HEK293 (cell line): ENCODE data around the gene CERS5.

ENCODE experiments used
- CTCF ChIA-PET: fragments of 350-600 bp; formaldehyde crosslinking; extraction: SDS; loops from one replicate; lab custom pipeline; 2021; ENCODE audit warnings: antibody characterized with exemption; lab: Yijun Ruan, JAX
- POLR2A ChIA-PET: fragments of 300-600 bp; formaldehyde crosslinking; extraction: SDS; loops from one replicate; lab custom pipeline; 2020; ENCODE audit warnings: antibody characterized with exemption, inconsistent platforms; lab: Yijun Ruan, JAX
- H3K27ac ChIP-seq: fragments of 200-500 bp; sonication (Bioruptor generic); 2 replicates; pipeline ENCODE4 v1.5.1; 2014; ENCODE audit warnings: low read depth, low read length, control low read depth, inconsistent platforms; ENCODE audit errors: extremely low read depth
- H3K36me3 ChIP-seq, 2 experiments: fragments of 200-500 bp in 1 of 2; sonication (Bioruptor generic) in 1 of 2; 1 replicate in 1 of 2; 2 replicates in 1 of 2; pipeline ENCODE4 v1.5.1; 2014 to 2017; ENCODE audit warnings: inconsistent platforms in 2 of 2, low read length in 2 of 2; ENCODE audit not compliant: control insufficient read depth in 2 of 2, insufficient read depth in 1 of 2
- H3K4me1 ChIP-seq: fragments of 200-500 bp; sonication (Bioruptor generic); 2 replicates; pipeline ENCODE4 v1.5.1; 2014; ENCODE audit warnings: mild to moderate bottlenecking, low read length, inconsistent platforms; ENCODE audit not compliant: control insufficient read depth, insufficient read depth
- H3K4me3 ChIP-seq: 2 replicates; pipeline ENCODE4 v1.5.1; 2011; ENCODE audit warnings: low read depth, mild to moderate bottlenecking, control low read depth, low read length, moderate library complexity
- H3K9me3 ChIP-seq: fragments of 200-500 bp; sonication (Bioruptor generic); 2 replicates; pipeline ENCODE4 v1.5.1; 2014; ENCODE audit warnings: low read depth, low read length, inconsistent platforms; ENCODE audit not compliant: control insufficient read depth, insufficient read depth
- IKZF3 ChIP-seq: fragments of 450-650 bp; IDR thresholded peaks from 2 replicates; pipeline ENCODE4 v1.5.0; 2018; ENCODE audit warnings: missing biosample characterization, mild to moderate bottlenecking, missing genetic modification characterization, moderate library complexity
- OVOL3 ChIP-seq: fragments of 450-650 bp; formaldehyde crosslinking; IDR thresholded peaks from 2 replicates; pipeline ENCODE4 v1.5.1; 2016; ENCODE audit warnings: missing biosample characterization, missing genetic modification characterization
- PRDM1 ChIP-seq: fragments of 450-650 bp; formaldehyde crosslinking; IDR thresholded peaks from 2 replicates; pipeline ENCODE4; 2016; ENCODE audit warnings: missing biosample characterization, missing genetic modification characterization
- PRDM6 ChIP-seq: fragments of 450-650 bp; formaldehyde crosslinking; IDR thresholded peaks from 2 replicates; pipeline ENCODE4 v1.5.1; 2017; ENCODE audit warnings: missing biosample characterization, missing genetic modification characterization
- SCRT2 ChIP-seq: fragments of 450-650 bp; formaldehyde crosslinking; IDR thresholded peaks from 2 replicates; pipeline ENCODE4 v1.5.1; 2016; ENCODE audit warnings: missing biosample characterization, missing genetic modification characterization
- ZBTB7A ChIP-seq: fragments of 450-650 bp; formaldehyde crosslinking; IDR thresholded peaks from 2 replicates; pipeline ENCODE4 v1.5.1; 2016; ENCODE audit warnings: low read depth, missing biosample characterization, missing genetic modification characterization
- ZNF19 ChIP-seq: fragments of 450-650 bp; formaldehyde crosslinking; IDR thresholded peaks from 2 replicates; pipeline ENCODE4; 2016; ENCODE audit warnings: missing biosample characterization, missing genetic modification characterization, low read depth
- ZNF266 ChIP-seq: fragments of 450-650 bp; formaldehyde crosslinking; IDR thresholded peaks from 2 replicates; pipeline ENCODE4 v1.5.1; 2016; ENCODE audit warnings: missing biosample characterization, missing genetic modification characterization, low read depth
- ZNF280C ChIP-seq: fragments of 450-650 bp; formaldehyde crosslinking; IDR thresholded peaks from 2 replicates; pipeline ENCODE4 v1.5.1; 2016; ENCODE audit warnings: missing biosample characterization, missing genetic modification characterization
- ZNF544 ChIP-seq: fragments of 450-650 bp; formaldehyde crosslinking; IDR thresholded peaks from 2 replicates; pipeline ENCODE4 v1.5.0; 2017; ENCODE audit warnings: missing biosample characterization, missing genetic modification characterization
- ZNF561 ChIP-seq: fragments of 450-650 bp; IDR thresholded peaks from 2 replicates; pipeline ENCODE4 v1.5.1; 2018; ENCODE audit warnings: missing biosample characterization, missing genetic modification characterization, borderline replicate concordance
- ZNF677 ChIP-seq: fragments of 450-650 bp; IDR thresholded peaks from 2 replicates; pipeline ENCODE4 v1.5.0; 2018; ENCODE audit warnings: missing biosample characterization, mild to moderate bottlenecking, missing genetic modification characterization, moderate library complexity
- ZNF747 ChIP-seq: fragments of 450-650 bp; formaldehyde crosslinking; IDR thresholded peaks from 2 replicates; pipeline ENCODE4 v1.5.1; 2016; ENCODE audit warnings: missing biosample characterization, missing genetic modification characterization
- ZNF785 ChIP-seq: fragments of 450-650 bp; formaldehyde crosslinking; IDR thresholded peaks from 2 replicates; pipeline ENCODE4 v1.5.1; 2016; ENCODE audit warnings: missing biosample characterization, missing genetic modification characterization
- ZNF843 ChIP-seq: fragments of 450-650 bp; formaldehyde crosslinking; IDR thresholded peaks from 2 replicates; pipeline ENCODE4 v1.5.1; 2016; ENCODE audit warnings: missing biosample characterization, missing genetic modification characterization
- TF ChIP-seq, protein P1 (sequence below): sonication (generic); formaldehyde crosslinking; IDR thresholded peaks from 2 replicates; pipeline ENCODE4 v1.8.1; 2022; ENCODE audit warnings: mild to moderate bottlenecking, moderate library complexity, missing genetic modification reagents

Gene CERS5

GRCh38 chr12:50121641-50122040 lies 45.5 kb downstream of the CERS5 start:
- TF ChIP-seq PRDM1 (tag by site-specific recombination) (peak; percentile 52; the same call in 1 of the 2 replicates), ZNF266 (no peak)
- ChIA-PET POLR2A (no interaction called here), CTCF (interaction anchor here (0.7 to 2.9 kb wide), 2 partner anchors 10 to 21 kb away, joined by 3 to 13 read pairs; partner anchors contain the start of gene COX14)
- H3K4me1 ChIP-seq = no peaks in the 10 kb centered on the region
- peaks cover 17 to 50% of the 10 kb centered on the region in 2 experiments for H3K36me3 ChIP-seq
- no peak overlapping the region for H3K27ac ChIP-seq
- H3K4me3 ChIP-seq = no peak overlapping the region
- H3K9me3 ChIP-seq = no peaks in the 10 kb centered on the region

DNA sequence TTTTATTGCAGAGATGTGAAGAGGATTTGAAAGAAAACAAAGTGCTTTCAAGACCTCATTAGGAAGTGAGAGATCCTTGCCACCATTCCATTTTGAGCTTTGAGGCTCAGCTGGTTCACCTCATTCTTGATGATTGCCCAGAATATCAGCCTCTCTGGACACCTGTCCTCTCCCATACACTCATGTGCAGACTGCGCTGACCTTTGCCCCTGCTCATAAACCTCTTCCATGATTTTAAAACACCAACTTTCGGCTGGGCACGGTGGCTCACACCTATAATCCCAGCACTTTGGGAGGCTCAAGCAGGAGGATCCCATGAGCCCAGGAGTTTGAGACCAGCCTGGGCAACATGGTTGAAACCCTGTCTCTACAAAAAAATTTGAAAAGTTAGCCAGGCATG lies 46.2 kb downstream of the CERS5 start:
- no peak overlapping the region for H3K4me3 ChIP-seq
- H3K9me3 ChIP-seq = no peaks in the 10 kb centered on the region
- H3K36me3 ChIP-seq = peaks cover 15 to 53% of the 10 kb centered on the region in 2 experiments
- no peak overlapping the region for H3K27ac ChIP-seq
- CTCF ChIA-PET = interaction anchor here (2.9 kb wide), 1 partner anchor 9 kb away, joined by 13 read pairs; the partner anchor contains the start of gene COX14
- 0 out of 2 replicates have a peak, but pooled peaks cover 2% of the 10 kb centered on the region for H3K4me1 ChIP-seq
- TF ChIP-seq ZBTB7A (tag by site-specific recombination) (no peak), ZNF19 (tag by site-specific recombination) (no peak), SCRT2 (tag by site-specific recombination) (no peak), PRDM6 (no peak)
- TF ChIP-seq, protein P1, sequence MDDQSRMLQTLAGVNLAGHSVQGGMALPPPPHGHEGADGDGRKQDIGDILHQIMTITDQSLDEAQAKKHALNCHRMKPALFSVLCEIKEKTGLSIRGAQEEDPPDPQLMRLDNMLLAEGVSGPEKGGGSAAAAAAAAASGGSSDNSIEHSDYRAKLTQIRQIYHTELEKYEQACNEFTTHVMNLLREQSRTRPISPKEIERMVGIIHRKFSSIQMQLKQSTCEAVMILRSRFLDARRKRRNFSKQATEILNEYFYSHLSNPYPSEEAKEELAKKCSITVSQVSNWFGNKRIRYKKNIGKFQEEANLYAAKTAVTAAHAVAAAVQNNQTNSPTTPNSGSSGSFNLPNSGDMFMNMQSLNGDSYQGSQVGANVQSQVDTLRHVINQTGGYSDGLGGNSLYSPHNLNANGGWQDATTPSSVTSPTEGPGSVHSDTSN (CRISPR knock-in tag) = no peak
- POLR2A ChIA-PET = interaction anchor here (1.5 kb wide), 1 partner anchor 9 kb away, joined by 8 read pairs; the partner anchor contains the start of gene COX14

GRCh38 chr12:50120521-50120920 lies 46.6 kb downstream of the CERS5 start:
- CTCF ChIA-PET = interaction anchor here (2.9 kb wide), 1 partner anchor 9 kb away, joined by 13 read pairs; the partner anchor contains the start of gene COX14
- Histone ChIP-seq H3K4me3 (no peak overlapping the region), H3K4me1 (0 out of 2 replicates have a peak, but pooled peaks cover 2% of the 10 kb centered on the region), H3K36me3 (peaks cover 15 to 56% of the 10 kb centered on the region in 2 experiments), H3K9me3 (no peaks in the 10 kb centered on the region), H3K27ac (no peak overlapping the region)
- TF ChIP-seq ZNF561 = no peak
- TF ChIP-seq IKZF3 (tag by site-specific recombination) = no peak
- TF ChIP-seq ZNF785 = no peak
- TF ChIP-seq ZNF544 (tag by site-specific recombination) = no peak
- TF ChIP-seq ZNF843 (tag by site-specific recombination) = no peak
- no peak for TF ChIP-seq ZNF280C
- no peak for TF ChIP-seq OVOL3 (tag by site-specific recombination)
- no peak for TF ChIP-seq ZNF677
- no peak for TF ChIP-seq ZNF747 (tag by site-specific recombination)
- POLR2A ChIA-PET = interaction anchor here (1.5 kb wide), 1 partner anchor 8 kb away, joined by 8 read pairs; the partner anchor contains the start of gene COX14
